ENCODE results near the gene YIF1B.

DNA sequence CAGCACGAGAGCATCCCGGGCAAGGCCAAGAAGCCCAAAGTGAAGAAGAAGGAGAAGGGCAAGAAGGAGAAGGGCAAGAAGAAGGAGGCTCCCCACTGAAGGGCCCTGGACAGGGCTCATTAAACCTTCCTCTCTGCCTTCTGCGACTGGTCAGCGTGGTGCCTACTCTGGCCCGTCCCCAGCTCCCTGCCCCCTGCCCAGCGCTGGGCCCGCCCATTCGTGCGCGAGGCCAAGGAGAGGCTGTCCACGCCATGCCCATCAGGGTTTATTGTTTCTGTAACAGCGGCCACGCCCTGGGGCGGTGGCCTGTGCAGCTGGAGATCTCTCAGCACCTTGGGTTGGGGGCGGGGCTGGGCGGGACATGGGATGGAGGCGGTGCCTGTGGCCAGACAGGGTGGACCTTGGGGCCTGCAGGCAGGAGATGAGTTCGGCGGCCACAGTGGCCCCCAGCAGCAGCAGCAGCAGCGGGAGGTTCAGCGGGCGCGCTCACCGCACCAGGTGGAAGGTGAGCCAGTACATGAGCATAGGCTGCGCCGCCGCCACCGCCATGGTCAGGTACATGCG lies 10.8 kb downstream of the YIF1B start:
- TF ChIP-seq MYC (IDR thresholded peaks at IDR 0.05; ENCODE audit: low read depth, low read length) = peak; percentile 57; the same call in 1 of the 2 replicates
- TF ChIP-seq MYC (CRISPR knock-in tag; IDR thresholded peaks at IDR 0.05; ENCODE audit: borderline replicate concordance, low read depth) = no peak
- TF ChIP-seq NFE2 (IDR thresholded peaks at IDR 0.05; ENCODE audit: low read depth) = no peak
- TF ChIP-seq POLR2A (conservative IDR thresholded peaks at IDR 0.05) = peak; percentile 49
- peak; percentile 71; the same call in 1 of the 2 replicates for TF ChIP-seq ZNF766 (CRISPR knock-in tag; conservative IDR thresholded peaks at IDR 0.05)
- no peak for TF ChIP-seq NFRKB (IDR thresholded peaks at IDR 0.05; ENCODE audit: low read depth)
- no peak for TF ChIP-seq TOE1 (IDR thresholded peaks at IDR 0.05; ENCODE audit: borderline replicate concordance)
- no peak for TF ChIP-seq TOE1 (CRISPR knock-in tag; IDR thresholded peaks at IDR 0.05; ENCODE audit: borderline replicate concordance, low read depth)
- TF ChIP-seq, protein P1, sequence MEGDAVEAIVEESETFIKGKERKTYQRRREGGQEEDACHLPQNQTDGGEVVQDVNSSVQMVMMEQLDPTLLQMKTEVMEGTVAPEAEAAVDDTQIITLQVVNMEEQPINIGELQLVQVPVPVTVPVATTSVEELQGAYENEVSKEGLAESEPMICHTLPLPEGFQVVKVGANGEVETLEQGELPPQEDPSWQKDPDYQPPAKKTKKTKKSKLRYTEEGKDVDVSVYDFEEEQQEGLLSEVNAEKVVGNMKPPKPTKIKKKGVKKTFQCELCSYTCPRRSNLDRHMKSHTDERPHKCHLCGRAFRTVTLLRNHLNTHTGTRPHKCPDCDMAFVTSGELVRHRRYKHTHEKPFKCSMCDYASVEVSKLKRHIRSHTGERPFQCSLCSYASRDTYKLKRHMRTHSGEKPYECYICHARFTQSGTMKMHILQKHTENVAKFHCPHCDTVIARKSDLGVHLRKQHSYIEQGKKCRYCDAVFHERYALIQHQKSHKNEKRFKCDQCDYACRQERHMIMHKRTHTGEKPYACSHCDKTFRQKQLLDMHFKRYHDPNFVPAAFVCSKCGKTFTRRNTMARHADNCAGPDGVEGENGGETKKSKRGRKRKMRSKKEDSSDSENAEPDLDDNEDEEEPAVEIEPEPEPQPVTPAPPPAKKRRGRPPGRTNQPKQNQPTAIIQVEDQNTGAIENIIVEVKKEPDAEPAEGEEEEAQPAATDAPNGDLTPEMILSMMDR (IDR thresholded peaks at IDR 0.05 in 2 of 3, conservative IDR thresholded peaks at IDR 0.05 in 1 of 3; ENCODE audit: insufficient read depth in 2 of 3, low read depth in 1 of 3, low read length in 3 of 3) = no peak
- TF ChIP-seq HNRNPLL (IDR thresholded peaks at IDR 0.05; ENCODE audit: low read depth, low read length, poor library complexity, severe bottlenecking) = no peak
- TF ChIP-seq MYNN (IDR thresholded peaks at IDR 0.05) = peak; percentile 90
- no peak for TF ChIP-seq MYNN (CRISPR knock-in tag; IDR thresholded peaks at IDR 0.05)
- TF ChIP-seq, protein P2, sequence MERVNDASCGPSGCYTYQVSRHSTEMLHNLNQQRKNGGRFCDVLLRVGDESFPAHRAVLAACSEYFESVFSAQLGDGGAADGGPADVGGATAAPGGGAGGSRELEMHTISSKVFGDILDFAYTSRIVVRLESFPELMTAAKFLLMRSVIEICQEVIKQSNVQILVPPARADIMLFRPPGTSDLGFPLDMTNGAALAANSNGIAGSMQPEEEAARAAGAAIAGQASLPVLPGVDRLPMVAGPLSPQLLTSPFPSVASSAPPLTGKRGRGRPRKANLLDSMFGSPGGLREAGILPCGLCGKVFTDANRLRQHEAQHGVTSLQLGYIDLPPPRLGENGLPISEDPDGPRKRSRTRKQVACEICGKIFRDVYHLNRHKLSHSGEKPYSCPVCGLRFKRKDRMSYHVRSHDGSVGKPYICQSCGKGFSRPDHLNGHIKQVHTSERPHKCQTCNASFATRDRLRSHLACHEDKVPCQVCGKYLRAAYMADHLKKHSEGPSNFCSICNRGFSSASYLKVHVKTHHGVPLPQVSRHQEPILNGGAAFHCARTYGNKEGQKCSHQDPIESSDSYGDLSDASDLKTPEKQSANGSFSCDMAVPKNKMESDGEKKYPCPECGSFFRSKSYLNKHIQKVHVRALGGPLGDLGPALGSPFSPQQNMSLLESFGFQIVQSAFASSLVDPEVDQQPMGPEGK (CRISPR knock-in tag; IDR thresholded peaks at IDR 0.05; ENCODE audit: borderline replicate concordance) = no peak
- no peak for TF ChIP-seq JUNB (CRISPR knock-in tag; conservative IDR thresholded peaks at IDR 0.05)
- no peak for TF ChIP-seq HNRNPH1 (optimal IDR thresholded peaks at IDR 0.05; ENCODE audit: low read depth, low read length)

All from K562 (cell line).